Lower lobe of right lung (tissue), 2 donors: Measurements from ENCODE around the gene NSG2. TPM values are rescaled to one million over a fixed set of nuclear protein-coding genes. Genes with fewer than 3 reads are reported as not detected.
"Not testable (repeated sequence)": the region's sequence is repeated elsewhere in the genome, so short reads cannot be mapped to it uniquely, and the experiment has no call there.

Experiments used
- ATAC-seq, 2 donors: fragments of 200-7000 bp; cut with Tn5 transposase; one replicate each; pipeline ENCODE4 v1.9.1; 2020 to 2022; ENCODE audit warnings: mild to moderate bottlenecking in 2 of 2, moderate library complexity in 2 of 2
- DNase-seq: peaks from one replicate; pipeline ENCODE4 v3.0.0-alpha.2; 2020
- H3K27ac ChIP-seq: fragments of 200-600 bp; one replicate; pipeline ENCODE4 v1.8.0; 2022
- H3K27me3 ChIP-seq: fragments of 200-600 bp; one replicate; pipeline ENCODE4 v1.8.0; 2022; ENCODE audit warnings: low read depth
- H3K36me3 ChIP-seq: fragments of 200-600 bp; one replicate; pipeline ENCODE4 v1.8.0; 2022; ENCODE audit warnings: mild to moderate bottlenecking
- H3K4me1 ChIP-seq: fragments of 200-600 bp; one replicate; pipeline ENCODE4 v1.8.0; 2022
- H3K4me3 ChIP-seq: fragments of 200-600 bp; one replicate; pipeline ENCODE4 v1.8.0; 2022; ENCODE audit warnings: mild to moderate bottlenecking
- H3K9me3 ChIP-seq: fragments of 200-600 bp; one replicate; pipeline ENCODE4 v1.8.0; 2022
- CTCF ChIP-seq: fragments of 200-600 bp; IDR thresholded peaks from one replicate; pipeline ENCODE4 v1.8.0; 2022; ENCODE audit warnings: antibody characterized with exemption, mild to moderate bottlenecking
- intact Hi-C: fragments of 100-400 bp; cut with DNase I; formaldehyde crosslinking; loops from one replicate; pipeline ENCODE4 v1.11.0; 2022
- total RNA-seq: library from RNA; stranded (reverse); fragmentation: NEBNext Ultra II Directional; extraction: Animal tissue kit (Norgen Biotek cat#: 25700); gene quantifications from one replicate; pipeline ENCODE4 v1.2.1, GENCODE V29; 2021
- donor health status: DM: no; HTN: yes; CAD: no; lungs with severe emphysema.

The NSG2 gene
- total RNA-seq, 1 donor from 2014 or later: not detected

- DNase-seq (no peak), ATAC-seq (no peak)
- no peaks in the 10 kb centered on the region for H3K27me3 ChIP-seq
- intact Hi-C loops: no loop called here
- H3K4me3 ChIP-seq: no peak overlapping the region
- H3K27ac ChIP-seq: no peak overlapping the region
- H3K9me3 ChIP-seq: no peaks in the 10 kb centered on the region
- no peaks in the 10 kb centered on the region for H3K36me3 ChIP-seq
- no peaks in the 10 kb centered on the region for H3K4me1 ChIP-seq
- TF ChIP-seq CTCF: no peak
Measured at GRCh38 chr5:174008922-174009321, 36.6 kb upstream of the NSG2 start.

DNA sequence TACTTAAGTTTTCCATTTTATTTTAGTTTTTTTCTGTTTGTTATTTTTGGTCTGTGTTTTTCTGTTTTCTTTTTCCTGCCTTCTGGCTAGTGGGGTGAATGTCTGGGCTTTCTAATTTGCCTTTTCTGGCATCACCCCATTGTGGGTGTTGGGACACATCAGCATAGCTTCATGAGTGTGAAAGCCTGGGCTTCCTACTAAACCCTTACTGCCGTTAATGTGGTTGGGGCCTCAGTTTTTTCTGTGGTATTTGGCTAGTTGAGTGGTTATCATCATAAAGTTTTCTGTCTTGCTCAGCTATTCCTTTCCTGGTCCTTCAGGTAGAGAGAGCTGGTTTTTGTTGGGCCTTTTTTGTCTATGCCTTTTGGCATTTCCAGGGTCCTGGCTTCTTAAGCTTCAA lies 35.1 kb upstream of the NSG2 start:
- H3K9me3 ChIP-seq: no peaks in the 10 kb centered on the region
- no peak overlapping the region for H3K4me3 ChIP-seq
- no peak for TF ChIP-seq CTCF
- no peaks in the 10 kb centered on the region for H3K27me3 ChIP-seq
- intact Hi-C loops: no loop called here
- DNase-seq: no peak
- ATAC-seq: no peak
- no peaks in the 10 kb centered on the region for H3K36me3 ChIP-seq
- H3K27ac ChIP-seq: no peak overlapping the region
- no peaks in the 10 kb centered on the region for H3K4me1 ChIP-seq

GRCh38 chr5:174011441-174011840 lies 34.1 kb upstream of the NSG2 start:
- Histone ChIP-seq H3K36me3 (no peaks in the 10 kb centered on the region), H3K4me1 (no peaks in the 10 kb centered on the region), H3K9me3 (no peaks in the 10 kb centered on the region), H3K27ac (no peak overlapping the region), H3K27me3 (no peaks in the 10 kb centered on the region), H3K4me3 (no peak overlapping the region)
- no peak for TF ChIP-seq CTCF
- intact Hi-C loops: no loop called here
- no peak for DNase-seq
- no peak for ATAC-seq

- H3K4me1 ChIP-seq, ATAC-seq, H3K9me3 ChIP-seq, H3K27me3 ChIP-seq, H3K36me3 ChIP-seq, intact Hi-C loops, H3K27ac ChIP-seq, DNase-seq, H3K4me3 ChIP-seq: not testable (repeated sequence)
- TF ChIP-seq CTCF: peak; percentile 39
Measured at GRCh38 chr5:174020069-174020927, 25.2 kb upstream of the NSG2 start.

GRCh38 chr5:174020928-174021304 lies 24.6 kb upstream of the NSG2 start:
- H3K4me1 ChIP-seq: no peaks in the 10 kb centered on the region
- H3K36me3 ChIP-seq: no peaks in the 10 kb centered on the region
- intact Hi-C loops: no loop called here
- H3K27ac ChIP-seq: no peak overlapping the region
- H3K27me3 ChIP-seq: peaks cover 9% of the 10 kb centered on the region
- no peak overlapping the region for H3K4me3 ChIP-seq
- ATAC-seq (no peak), DNase-seq (no peak)
- TF ChIP-seq CTCF: no peak
- no peaks in the 10 kb centered on the region for H3K9me3 ChIP-seq
